HG03469 (cell line): ENCODE results near the gene UGCG.

Experiments used
- ATAC-seq: cut with Tn5 transposase; IDR thresholded peaks from one replicate; pipeline ENCODE4 v1.9.1; 2021; ENCODE audit warnings: mild to moderate bottlenecking, moderate library complexity, moderate number of reproducible peaks; ENCODE audit not compliant: unreplicated experiment

Gene UGCG

DNA sequence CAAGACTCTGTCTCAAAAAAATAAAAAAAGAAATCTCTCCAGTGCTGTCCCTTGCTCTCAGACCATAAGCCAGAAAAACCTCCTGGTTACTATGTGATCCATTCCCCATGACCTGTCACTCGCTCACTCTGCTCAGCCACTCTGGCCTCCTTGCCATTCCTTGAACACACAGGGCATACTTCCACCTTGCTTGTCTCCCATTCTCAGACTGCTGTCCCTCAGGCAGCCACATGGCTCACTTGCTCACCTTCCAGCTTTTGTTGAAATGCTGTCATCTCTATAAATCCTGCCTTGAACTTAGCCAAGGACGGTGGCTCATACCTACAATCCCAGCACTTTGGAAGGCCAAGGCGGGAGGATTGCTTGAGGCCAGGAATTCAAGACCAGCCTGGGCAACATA lies 82.9 kb downstream of the UGCG start:
- no peak for ATAC-seq

DNA sequence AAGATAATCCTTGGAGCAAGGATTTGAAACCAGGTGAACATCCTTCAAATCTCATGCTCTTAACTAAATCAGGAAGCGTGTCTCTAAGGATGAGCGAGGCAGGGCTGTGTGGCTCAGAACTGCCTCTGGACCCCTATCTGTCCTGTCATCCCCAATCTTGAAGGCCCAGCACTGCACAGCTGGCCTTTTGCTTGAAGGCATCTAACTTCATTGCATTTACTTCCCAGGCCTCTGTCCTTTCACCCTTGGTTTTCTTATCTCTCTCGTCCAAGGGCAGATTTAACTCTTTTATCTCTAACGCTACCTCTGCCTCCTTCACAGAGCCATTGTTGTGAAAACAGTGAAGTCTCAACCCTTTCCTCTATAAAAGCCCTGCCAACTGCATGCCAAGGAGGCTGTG lies 83.8 kb downstream of the UGCG start:
- ATAC-seq, result no peak

DNA sequence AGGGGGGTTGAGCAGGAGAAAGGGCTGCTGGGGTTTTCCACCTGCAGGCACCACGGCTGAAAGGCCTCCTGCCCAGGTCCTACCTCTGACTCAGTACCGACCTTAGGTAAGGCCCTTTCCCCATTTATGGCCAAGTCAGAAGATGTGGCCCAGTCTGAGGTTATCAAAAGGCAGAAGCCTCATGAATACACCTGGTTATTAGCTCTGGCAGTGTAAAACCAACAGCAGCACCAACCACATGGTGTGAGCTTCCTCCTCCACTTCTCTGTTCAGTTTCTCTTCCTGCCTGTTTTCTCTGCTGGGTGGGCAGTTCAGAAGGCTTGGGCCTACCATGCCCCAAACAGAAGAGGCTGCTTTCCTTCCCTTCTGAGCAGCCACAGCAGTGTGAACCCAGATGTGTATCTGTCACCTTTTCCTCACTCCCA lies 86.9 kb downstream of the UGCG start:
- peak; percentile 54 for ATAC-seq

DNA sequence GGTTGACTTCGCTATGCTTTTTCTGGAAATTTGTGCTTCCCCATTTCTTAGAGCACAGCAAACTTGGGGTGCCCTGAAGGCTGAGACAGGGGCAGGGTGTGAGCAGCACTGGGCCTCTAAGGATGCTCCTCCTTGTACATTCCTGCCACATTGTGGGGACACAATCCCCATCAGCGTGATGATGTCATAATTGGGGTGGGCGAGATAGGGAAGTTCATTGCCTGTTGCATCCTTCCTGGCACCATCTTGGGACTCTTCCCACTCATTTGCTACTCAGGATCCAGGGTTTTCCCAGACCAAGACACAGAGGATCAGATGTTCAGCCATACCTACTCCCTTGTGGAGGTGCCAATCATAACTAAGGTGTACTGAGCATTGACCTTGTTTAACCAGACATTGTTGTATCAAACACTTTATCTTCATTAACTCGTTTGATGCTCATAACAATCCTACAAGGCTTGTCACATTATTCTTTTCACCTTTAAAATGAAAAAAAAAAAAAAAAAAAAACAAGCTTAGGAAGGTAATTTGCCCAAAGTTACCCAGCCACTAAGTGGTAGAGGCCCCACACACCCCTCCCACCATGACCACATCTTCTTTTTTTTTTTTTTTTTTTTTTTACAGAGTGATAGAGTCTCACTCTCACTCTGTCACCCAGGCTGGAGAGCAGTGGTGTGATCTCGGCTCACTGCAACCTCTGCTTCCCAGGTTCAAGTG lies 87.6 kb downstream of the UGCG start:
- ATAC-seq, result no peak
